Measurements from ENCODE around the gene CTAGE8.
"Not testable (repeated sequence)": the region's sequence is repeated elsewhere in the genome, so short reads cannot be mapped to it uniquely, and the experiment has no call there.

The CTAGE8 gene, protein sequence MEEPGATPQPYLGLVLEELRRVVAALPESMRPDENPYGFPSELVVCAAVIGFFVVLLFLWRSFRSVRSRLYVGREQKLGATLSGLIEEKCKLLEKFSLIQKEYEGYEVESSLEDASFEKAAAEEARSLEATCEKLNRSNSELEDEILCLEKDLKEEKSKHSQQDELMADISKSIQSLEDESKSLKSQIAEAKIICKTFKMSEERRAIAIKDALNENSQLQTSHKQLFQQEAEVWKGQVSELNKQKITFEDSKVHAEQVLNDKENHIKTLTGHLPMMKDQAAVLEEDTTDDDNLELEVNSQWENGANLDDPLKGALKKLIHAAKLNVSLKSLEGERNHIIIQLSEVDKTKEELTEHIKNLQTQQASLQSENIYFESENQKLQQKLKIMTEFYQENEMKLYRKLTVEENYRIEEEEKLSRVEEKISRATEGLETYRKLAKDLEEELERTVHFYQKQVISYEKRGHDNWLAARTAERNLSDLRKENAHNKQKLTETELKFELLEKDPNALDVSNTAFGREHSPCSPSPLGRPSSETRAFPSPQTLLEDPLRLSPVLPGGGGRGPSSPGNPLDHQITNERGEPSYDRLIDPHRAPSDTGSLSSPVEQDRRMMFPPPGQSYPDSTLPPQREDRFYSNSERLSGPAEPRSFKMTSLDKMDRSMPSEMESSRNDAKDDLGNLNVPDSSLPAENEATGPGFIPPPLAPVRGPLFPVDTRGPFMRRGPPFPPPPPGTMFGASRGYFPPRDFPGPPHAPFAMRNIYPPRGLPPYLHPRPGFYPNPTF

DNA sequence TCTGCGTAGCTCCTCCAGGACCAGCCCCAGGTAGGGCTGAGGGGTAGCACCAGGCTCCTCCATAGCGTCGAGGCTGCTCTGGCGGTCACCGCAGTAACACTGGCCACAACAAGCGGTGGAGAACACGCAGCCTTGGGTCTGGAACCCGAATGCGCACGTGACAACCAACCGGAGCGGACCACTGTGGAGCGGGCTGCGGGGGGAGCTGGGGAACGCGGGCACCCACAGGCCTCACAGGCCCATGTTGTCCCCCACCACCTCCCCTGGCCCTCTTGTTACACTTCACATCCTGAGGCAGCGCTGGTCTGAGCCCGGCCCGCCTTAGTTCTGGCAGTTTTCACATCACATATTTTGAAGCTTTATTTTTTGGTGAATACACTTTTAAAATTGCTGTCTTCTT is at the start of gene CTAGE8:
Gene CTAGE8 (minus strand): TSS at position 101 of the 400 bp plus-strand sequence. CDS start 38 bp downstream, at position 63.
- DNase-seq = not testable (repeated sequence)

DNA sequence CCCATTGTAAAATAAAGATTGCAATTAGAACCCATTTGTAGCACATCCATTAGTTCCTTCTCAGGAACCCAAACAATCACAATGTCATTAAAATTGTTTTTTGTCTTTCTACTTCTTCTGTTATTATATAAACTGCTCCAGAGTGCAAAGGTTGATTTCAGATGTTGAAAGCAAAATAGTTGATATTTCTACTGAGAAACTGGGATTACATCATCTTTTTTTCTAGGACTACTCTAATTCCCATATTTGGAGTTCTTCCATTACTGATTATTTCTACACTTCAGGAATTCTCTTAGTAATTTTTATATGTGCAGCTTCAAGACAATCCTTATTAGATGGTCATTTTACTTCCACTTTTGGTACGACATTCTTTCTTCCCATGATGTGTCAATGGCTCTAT is 48.4 kb upstream of the CTAGE8 start:
- DNase-seq = not testable (repeated sequence)

DNA sequence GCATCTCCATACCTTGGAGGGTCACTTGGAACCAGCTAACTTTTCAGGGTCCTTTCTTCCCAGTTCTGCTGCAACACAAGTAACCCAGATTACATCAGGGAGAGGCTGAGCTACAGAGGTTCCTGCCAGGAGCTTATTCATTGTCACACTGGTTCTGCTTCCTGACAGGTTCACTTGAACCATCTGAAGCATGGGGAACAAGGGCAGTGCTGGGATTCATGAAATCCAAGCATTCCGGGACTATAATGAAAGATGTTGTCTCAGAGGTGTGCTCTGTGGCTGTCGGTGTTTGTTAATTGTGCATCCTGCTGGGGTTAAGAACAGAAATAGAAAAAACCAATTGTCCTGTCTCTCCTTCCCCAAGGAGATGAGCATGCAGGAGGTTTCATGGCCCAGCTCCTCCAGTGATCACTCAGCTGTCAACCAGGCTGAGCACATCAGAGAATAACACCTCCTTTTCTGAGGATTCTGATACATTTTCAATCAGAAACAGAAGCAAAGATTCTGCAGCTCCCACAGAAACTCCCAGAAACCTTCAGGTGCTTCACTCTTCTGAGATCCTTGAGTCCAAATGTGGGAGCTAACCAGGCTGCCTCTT is 42.9 kb upstream of the CTAGE8 start, which contains the start of gene OR2A1:
Gene OR2A1 (plus strand): TSS at position 548 of the 598 bp plus-strand sequence. CDS start 5,706 bp downstream, outside the sequence.
- not testable (repeated sequence) for DNase-seq

DNA sequence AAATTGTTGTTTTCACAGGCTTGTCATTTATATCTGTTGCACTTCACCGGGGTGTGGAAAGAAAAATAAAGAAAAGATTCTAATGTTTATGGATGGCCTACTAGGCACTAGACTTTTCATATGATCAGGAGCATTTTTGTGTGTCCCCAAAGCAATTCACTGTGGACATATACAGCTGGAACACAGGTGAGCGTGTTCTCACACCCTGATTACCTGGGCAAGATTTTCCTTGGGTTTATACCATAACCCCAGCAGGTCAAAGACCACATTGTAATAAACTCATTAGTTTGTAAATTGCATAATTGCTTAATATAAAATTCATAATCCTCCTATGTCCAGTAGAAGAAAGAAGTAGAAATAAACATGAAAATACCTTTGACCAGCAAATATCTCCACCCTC is 42.1 kb upstream of the CTAGE8 start:
- not testable (repeated sequence) for DNase-seq

DNA sequence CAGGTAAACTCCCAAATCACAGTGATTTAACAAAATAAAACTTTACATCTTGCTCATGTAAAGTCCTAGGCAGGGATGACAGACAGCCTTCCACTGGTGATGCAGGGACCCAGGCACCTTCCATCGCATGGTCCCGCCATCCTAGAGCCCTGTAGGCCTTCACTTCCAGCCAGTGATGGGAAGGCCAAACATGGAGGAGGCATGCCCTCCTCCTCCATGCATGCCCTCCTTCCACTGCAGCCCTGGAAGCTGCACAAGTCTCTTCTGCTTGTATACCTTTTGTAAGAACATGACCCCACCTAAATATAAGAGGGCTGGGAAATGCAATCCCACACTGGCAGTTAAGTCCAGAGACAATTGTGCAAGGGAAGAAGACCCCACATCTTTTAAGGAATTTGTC is 40.6 kb upstream of the CTAGE8 start:
- DNase-seq = not testable (repeated sequence)

DNA sequence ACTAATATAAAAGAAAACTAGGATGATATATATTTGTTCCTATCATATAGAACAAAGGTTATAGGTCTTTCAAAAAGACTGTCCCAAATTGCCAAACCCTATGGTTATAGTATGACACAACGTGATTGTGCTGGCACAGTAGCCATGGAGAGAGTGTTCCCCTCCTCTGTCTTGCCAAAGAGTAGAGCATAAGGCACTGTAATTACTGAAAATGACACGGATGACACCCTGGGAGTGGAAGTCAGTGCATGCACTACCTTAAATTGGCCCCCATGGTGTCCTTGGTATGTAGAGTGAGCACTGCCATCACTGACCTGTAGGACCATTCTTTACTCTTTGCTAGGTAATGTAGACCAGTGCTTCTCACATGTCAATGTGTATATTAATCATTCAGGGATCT is 36.1 kb upstream of the CTAGE8 start:
- not testable (repeated sequence) for DNase-seq

DNA sequence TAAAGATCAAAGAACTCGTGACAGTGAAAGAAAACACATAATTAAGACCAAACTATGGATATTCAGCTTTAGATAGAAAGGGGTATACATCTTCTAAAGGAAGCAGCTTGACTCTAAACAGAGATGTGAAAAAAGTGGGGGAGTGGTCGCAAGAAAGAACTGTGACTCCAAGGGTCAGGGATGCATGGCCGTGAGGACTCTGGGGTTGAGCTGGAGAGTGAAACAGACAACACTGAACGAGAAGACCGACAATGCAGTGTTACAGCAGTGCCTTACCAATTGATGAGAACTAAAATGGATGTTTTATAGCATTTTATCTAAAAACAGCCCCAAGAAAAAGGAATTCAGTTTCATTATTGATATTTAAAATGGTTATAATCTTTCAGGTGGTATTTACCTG is 34.5 kb upstream of the CTAGE8 start:
- DNase-seq = not testable (repeated sequence)

DNA sequence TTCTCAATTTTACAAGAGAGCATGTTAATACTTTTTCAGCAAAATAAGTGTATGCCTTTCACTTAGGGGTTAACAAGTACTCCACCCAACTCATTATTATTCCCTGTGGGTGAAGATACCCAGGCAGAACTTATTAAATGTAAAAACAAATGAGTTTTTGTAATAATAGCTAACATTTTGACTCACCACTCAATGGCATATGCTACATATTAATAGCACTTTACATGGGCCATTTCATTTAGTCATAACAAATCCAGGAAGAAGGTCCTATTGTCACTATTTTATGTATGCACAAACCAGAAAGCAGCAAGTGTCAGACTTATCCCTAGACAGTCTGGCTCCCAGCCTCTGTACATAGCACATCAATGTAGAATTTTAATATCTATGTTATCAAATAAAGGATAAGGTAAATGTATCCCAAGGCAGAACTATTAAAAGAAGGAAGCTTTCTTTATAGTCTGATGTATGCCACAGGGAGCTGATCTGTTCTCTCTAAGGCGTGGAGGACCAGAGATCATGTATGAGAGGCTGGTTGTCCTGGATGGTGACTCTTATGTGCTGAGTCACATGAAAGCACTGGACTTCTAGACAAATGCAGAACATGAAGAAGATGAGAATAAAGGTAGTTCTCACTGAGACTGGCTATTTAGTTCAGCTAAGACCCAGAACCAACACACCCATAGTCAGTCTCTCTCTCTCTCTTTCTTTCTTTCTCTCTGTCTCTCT is 33.7 kb upstream of the CTAGE8 start:
- DNase-seq = not testable (repeated sequence)

DNA sequence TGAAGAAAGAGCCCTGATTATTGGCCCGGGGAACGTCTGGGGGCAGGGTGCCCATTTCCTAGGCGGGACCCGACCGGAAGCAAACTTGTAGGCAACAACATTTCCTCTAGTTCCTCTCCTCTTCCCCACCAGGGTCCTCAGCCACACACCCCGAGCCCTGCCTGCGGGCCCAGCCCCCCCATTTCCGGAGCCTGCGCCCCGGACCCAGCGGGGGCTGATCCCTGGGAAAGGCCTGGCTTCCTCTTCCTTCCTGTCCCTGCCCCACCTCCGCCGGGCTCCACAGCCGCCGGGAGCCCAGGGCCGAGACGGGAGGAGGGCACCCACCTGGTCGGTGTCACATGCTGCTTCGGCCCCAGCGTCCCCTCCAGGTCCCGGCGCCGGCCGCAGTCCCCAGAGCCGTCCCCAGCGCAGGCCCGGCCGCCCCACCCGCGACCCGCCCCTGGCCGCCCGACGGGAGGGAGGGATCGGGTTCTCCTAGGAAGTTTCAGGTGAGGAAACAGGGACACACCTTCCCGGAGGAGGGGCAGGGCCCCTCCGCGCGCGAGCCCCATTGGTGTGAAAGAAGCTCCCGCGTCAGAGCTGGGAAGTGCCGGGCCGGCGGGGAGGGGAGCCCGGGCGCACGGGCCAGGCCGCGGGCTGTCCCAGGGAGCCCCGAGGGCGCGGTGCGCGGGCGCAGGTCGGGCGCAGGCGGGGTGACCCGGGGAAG is 24.9 kb upstream of the CTAGE8 start:
- not testable (repeated sequence) for DNase-seq

DNA sequence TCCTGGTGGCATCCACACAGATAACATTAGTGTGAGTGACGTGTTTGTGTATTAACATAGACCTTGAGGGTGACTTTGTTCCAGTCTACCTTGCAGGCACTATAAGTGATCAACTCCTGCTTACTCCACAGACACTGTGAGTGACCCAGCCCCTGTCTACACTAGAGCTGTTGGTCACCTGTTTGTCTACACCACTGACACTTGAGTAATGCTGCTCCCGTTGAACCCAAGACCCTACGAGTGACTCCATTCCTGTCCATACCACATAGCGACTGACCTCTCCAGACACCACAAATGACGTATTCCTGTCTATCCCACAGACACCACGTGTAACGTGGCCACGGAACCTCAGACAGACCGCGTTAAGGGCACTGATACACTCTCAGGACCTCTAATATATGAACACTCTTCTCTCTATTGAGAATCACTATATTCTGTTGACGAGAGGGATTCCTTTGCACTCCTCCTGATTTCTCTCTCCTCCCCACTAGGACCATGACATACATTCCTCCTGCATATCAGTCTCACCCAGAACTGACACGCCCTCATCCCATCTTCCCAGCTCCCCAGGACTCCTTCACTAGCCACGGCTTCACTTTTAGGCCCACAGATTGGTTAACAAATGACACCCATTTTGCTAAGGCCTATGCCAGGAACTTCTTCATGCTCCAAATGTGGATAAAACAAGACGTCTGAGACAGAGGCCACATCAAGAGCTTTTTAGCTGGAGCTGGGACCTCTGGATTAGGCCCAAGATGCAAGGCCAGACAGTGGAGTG is 23.5 kb upstream of the CTAGE8 start:
- DNase-seq = peak; percentile 13

DNA sequence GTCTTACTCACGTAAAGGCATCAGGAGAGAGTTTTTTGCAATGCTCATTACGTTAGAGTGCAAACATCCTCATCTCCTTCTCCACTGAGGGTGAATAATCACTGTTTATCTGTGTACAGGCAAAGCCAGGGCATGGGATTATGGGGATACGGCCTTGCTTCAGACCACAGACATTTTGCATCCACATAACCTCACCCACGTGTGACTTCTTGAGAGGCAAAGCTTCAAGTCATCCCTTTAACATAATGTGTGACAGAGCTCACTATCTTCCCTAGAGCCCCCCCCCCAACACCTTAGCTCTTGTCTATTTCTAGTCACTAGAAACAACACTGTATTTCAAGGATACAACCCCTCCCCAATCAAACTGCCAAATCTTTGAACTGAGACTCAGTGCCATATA is 22.5 kb upstream of the CTAGE8 start:
- DNase-seq = peak; percentile 16

DNA sequence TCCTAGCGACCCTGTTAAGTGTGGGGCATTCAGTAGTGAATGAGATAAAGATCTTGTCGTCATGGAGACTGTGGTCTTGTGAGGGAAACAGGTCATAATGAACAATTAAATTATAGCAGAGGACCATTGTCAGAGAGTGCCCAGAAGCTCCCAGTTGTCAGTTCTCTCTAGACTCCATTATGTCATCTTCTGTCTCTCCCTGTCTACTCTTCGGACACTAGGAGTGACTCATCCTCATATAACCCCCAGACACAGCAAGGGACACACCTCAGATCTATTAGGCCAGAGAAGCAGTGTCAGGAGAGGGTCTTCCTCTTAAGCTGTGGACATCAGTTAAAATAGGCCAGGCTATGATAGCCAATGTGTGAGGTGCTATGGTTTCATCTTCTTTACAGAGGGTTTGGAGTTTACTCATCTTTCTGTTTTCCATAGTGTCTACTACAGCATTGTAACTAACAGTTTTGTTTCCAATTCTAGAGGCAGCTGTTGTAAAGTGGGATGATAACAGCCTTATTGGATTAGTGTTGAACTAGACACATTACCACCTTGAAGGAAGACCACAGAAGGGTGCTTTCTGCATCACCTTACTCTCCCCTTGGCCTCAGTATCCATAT is 18.2 kb upstream of the CTAGE8 start:
- DNase-seq = not testable (repeated sequence)

DNA sequence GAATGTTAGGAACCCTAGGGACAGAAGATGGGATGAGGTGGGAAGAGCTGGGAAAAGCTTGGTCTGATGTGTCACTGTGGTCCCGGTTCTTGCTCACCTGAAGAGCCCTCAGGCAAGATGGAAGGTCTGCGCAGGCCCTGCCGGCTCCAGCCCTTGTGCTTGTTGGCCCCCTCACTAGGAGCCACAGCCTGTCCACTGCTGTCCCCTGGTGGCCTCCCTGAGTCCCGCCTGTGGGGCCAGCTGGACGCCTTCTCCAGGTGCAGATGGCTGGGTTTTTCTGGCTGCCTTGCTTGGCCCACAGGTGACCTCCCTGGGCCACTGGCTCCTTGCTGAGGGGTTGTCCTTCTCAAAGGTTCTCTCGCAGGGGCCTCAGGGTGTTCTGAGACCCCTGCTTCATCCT is 14.6 kb upstream of the CTAGE8 start:
- DNase-seq = not testable (repeated sequence)

DNA sequence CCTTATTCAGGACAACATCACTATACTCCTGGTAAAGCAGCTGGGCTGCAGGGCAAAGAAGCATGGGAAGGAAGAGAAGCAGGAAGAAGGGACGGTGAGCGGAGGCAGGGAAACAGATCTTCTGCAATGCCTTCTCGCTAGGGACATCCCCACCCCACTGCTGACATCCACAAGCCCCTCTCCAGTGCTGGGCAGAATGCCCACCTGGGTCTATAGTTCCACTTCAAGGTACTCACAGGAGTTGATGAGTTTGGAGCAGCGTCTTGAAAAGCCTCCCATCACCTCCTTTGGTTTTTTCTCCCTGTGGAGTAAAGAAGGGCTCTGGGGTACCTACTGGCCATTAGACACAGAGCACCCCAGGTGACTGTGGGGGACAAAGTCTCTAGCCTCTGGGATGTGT is 13.4 kb upstream of the CTAGE8 start:
- not testable (repeated sequence) for DNase-seq

DNA sequence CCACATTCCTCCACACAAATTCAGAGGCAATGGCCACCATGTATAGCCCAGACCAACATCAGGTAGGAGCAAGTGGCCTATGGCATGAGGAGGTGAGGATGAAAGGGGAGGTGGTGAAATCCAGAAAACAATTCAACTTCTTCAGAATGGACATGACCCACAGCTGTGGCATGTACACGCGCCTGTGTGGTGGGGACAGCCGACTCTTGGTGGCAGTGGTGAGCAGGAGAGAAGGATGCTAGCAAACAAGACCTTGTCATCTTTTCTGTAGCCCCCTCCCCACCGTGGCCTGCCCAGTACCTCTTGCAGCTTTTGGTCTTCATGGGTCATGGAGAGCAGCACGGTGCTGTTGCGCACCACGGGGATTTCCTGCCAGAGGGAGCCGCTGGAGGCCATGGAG is 12.9 kb upstream of the CTAGE8 start:
- not testable (repeated sequence) for DNase-seq

DNA sequence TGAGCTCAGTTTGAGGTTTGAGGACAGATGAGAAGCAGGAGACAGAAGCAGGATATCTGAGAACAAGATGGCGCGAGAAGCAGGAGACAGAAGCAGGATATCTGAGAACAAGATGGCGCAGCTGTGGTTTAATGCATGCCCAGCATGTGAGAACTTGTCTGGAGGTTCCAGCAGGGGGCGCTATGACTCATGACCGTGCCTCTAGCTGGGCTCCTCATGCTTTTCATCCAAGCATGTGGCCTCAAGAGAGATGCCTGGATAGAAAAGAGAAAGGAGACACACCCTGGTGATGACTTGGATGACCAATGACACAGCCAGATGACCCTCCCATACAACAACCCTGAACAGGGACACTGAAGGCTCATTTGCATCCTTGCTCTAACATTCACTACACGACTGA is 10.9 kb upstream of the CTAGE8 start:
- not testable (repeated sequence) for DNase-seq

DNA sequence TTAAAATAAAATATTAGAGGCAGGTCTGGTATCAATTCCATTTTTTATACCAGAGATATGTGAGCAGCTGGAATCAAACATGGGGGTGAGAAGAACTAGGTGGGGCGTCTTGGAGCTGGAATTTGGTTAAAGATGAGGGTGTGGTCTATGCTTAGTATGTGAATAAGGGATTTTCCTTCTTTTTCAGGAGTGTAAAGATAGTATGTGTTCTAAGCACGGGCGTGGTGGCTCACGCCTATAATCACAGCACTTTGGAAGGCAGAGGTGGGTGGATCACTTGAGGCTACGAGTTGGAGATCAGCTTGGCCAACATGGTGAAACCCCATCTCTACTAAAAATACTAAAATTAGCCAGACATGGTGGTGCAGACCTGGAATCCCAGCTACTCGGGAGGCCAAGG is 6.2 kb upstream of the CTAGE8 start:
- DNase-seq = not testable (repeated sequence)

DNA sequence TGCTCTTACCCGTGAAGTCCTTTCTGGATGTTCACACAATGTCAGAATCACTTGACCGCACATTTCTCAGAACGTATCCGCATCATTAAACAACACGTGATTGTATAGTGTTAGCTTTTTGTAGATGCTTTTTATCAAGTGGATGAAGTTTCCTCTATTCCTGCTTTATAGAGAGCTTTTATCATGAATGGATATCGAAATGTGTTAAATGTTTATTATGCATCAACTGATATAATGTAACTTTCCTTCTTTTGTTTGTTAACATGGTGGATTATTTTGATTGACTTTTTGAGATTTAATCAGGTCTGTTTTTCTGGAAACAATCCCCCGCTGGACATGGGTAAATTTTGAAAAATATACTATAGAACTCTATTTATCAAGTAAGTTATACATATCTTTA is 4.4 kb downstream of the CTAGE8 start, which contains the start of gene OR2A7:
Gene OR2A7 (minus strand): TSS at position 101 of the 400 bp plus-strand sequence. CDS start 5,164 bp downstream, outside the sequence.
- DNase-seq = not testable (repeated sequence)

DNA sequence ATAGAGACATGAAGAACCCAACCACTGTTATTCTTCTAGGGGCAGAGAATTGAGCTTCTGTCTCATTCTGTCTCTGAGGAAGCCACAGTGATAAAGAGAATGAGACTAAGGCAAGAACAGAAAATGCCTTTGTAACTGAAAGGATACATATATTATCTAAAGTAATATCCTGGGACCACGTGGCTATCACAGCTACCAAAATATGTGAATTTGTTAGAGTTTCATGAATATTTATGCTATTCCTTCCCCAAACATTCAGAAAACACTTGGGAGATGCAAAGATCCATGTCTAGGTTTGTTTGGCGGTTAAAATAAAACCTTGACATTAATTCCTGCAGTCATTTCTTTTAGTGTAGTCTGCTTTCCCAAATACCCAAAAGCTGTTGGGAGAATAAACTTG is 7.0 kb downstream of the CTAGE8 start:
- not testable (repeated sequence) for DNase-seq

DNA sequence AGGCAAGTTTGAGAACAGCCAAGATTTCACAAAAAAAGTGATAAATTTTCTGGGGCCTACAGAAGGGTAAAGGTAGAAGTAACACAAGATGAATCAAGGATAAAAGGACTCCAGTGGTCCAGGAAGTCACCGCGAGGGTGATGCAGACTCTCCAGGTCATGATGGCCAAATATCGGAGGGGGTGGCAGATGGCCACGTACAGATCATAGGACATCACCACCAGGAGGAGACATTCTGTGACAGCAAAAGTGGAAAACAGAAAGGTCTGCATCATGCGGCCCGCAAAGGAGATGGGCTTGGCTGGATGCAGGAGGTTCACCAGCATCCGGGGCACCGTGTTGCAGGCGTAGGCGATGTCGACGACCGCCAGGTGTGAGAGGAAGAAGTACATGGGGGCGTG is 10.0 kb downstream of the CTAGE8 start:
- not testable (repeated sequence) for DNase-seq

Measured in right forelimb (tissue), 1 donor.